IPS-NIHi7 (cell line): Measurements from ENCODE around the gene C11orf54.

Source experiments
- DNase-seq: peaks from one replicate; pipeline ENCODE4 v3.0.0; 2012; ENCODE audit warnings: mixed read lengths; ENCODE audit errors: extremely low spot score

C11orf54 gene

GRCh38 chr11:93741094-93741881 lies at the start of gene C11orf54, which contains the start of gene TAF1D:
Gene C11orf54, plus strand, starts transcription at chr11:93741672. Its CDS starts 5,722 bp downstream, at chr11:93747394.
Gene TAF1D, minus strand, starts transcription at chr11:93741495. Its CDS starts 2,191 bp downstream, at chr11:93739304.
- peak; percentile 91 for DNase-seq

- no peak for DNase-seq
Observed at GRCh38 chr11:93694109-93694508, 47.4 kb upstream of the C11orf54 start.

- DNase-seq: no peak
Observed at GRCh38 chr11:93694557-93694956, 46.9 kb upstream of the C11orf54 start.

GRCh38 chr11:93697611-93698010 lies 43.9 kb upstream of the C11orf54 start:
- DNase-seq: no peak

GRCh38 chr11:93700830-93701229 lies 40.6 kb upstream of the C11orf54 start:
- no peak for DNase-seq

GRCh38 chr11:93704237-93704636 lies 37.2 kb upstream of the C11orf54 start:
- DNase-seq: no peak

- no peak for DNase-seq
Observed at GRCh38 chr11:93710239-93710638, 31.2 kb upstream of the C11orf54 start.

GRCh38 chr11:93712678-93713077 lies 28.8 kb upstream of the C11orf54 start:
- DNase-seq: no peak

GRCh38 chr11:93715797-93716396 lies 25.6 kb upstream of the C11orf54 start:
- DNase-seq: no peak

- no peak for DNase-seq
Observed at GRCh38 chr11:93717501-93717900, 24.0 kb upstream of the C11orf54 start.

- no peak for DNase-seq
Observed at GRCh38 chr11:93718057-93718563, 23.4 kb upstream of the C11orf54 start.

GRCh38 chr11:93719310-93719709 lies 22.2 kb upstream of the C11orf54 start:
- no peak for DNase-seq

GRCh38 chr11:93720522-93720921 lies 20.9 kb upstream of the C11orf54 start:
- DNase-seq: no peak

- no peak for DNase-seq
Observed at GRCh38 chr11:93724089-93724488, 17.4 kb upstream of the C11orf54 start.

GRCh38 chr11:93727985-93728791 lies 13.3 kb upstream of the C11orf54 start:
- no peak for DNase-seq

GRCh38 chr11:93728792-93729128 lies 12.7 kb upstream of the C11orf54 start:
- DNase-seq: no peak

- no peak for DNase-seq
Observed at GRCh38 chr11:93729129-93729616, 12.3 kb upstream of the C11orf54 start.

- DNase-seq: no peak
Observed at GRCh38 chr11:93730108-93731107, 11.1 kb upstream of the C11orf54 start.

- no peak for DNase-seq
Observed at GRCh38 chr11:93732237-93732892, 9.1 kb upstream of the C11orf54 start.

- no peak for DNase-seq
Observed at GRCh38 chr11:93733474-93733873, 8.0 kb upstream of the C11orf54 start.
